ENCODE data around the gene SOX1. TPM values are rescaled to one million over a fixed set of nuclear protein-coding genes. Genes with fewer than 3 reads are reported as not detected.
A peak's percentile ranks its signal among the peaks of the same experiment; 100 is the strongest.

SOX1 gene
- not detected in 2 replicates for total RNA-seq (2014; rRNA removed; shearing (Covaris generic))

GRCh38 chr13:112067116-112067741 lies at the start of gene SOX1:
Gene SOX1, plus strand, starts transcription at chr13:112067149. Its CDS starts 510 bp downstream, at chr13:112067659.
- DNase-seq (ENCODE audit: low read depth): no peak

GRCh38 chr13:112024577-112024976 lies 42.4 kb upstream of the SOX1 start:
- DNase-seq (ENCODE audit: low read depth): no peak

- DNase-seq (ENCODE audit: low read depth): no peak
These were observed 39.7 kb upstream of the SOX1 start for GRCh38 chr13:112027250-112027649.

GRCh38 chr13:112028481-112028880 lies 38.5 kb upstream of the SOX1 start:
- no peak for DNase-seq (ENCODE audit: low read depth)

GRCh38 chr13:112029143-112029542 lies 37.8 kb upstream of the SOX1 start:
- DNase-seq (ENCODE audit: low read depth): no peak

- peak; percentile 37 for DNase-seq (ENCODE audit: low read depth)
These were observed 34.6 kb upstream of the SOX1 start for GRCh38 chr13:112032186-112032993.

- no peak for DNase-seq (ENCODE audit: low read depth)
These were observed 32.7 kb upstream of the SOX1 start for GRCh38 chr13:112034231-112034630.

GRCh38 chr13:112034846-112035245 lies 32.1 kb upstream of the SOX1 start:
- DNase-seq (ENCODE audit: low read depth): no peak

- DNase-seq (ENCODE audit: low read depth): no peak
These were observed 24.5 kb upstream of the SOX1 start for GRCh38 chr13:112042496-112042895.

- no peak for DNase-seq (ENCODE audit: low read depth)
These were observed 14.7 kb upstream of the SOX1 start for GRCh38 chr13:112052213-112052612.

GRCh38 chr13:112053167-112053743 lies 13.7 kb upstream of the SOX1 start:
- DNase-seq (ENCODE audit: low read depth): no peak

GRCh38 chr13:112053744-112054615 lies 13.0 kb upstream of the SOX1 start:
- no peak for DNase-seq (ENCODE audit: low read depth)

- DNase-seq (ENCODE audit: low read depth): no peak
These were observed 12.3 kb upstream of the SOX1 start for GRCh38 chr13:112054616-112055015.

- DNase-seq (ENCODE audit: low read depth): no peak
These were observed 11.7 kb upstream of the SOX1 start for GRCh38 chr13:112055036-112055914.

GRCh38 chr13:112055915-112056269 lies 11.1 kb upstream of the SOX1 start:
- no peak for DNase-seq (ENCODE audit: low read depth)

GRCh38 chr13:112056284-112056727 lies 10.6 kb upstream of the SOX1 start:
- DNase-seq (ENCODE audit: low read depth): no peak

GRCh38 chr13:112056739-112057438 lies 10.1 kb upstream of the SOX1 start:
- no peak for DNase-seq (ENCODE audit: low read depth)

- DNase-seq (ENCODE audit: low read depth): no peak
These were observed 9.6 kb upstream of the SOX1 start for GRCh38 chr13:112057439-112057735.

GRCh38 chr13:112057736-112058518 lies 9.0 kb upstream of the SOX1 start:
- no peak for DNase-seq (ENCODE audit: low read depth)

- no peak for DNase-seq (ENCODE audit: low read depth)
These were observed 8.5 kb upstream of the SOX1 start for GRCh38 chr13:112058519-112058873.

Data from RPMI7951 (cell line).